Measurements from ENCODE around the gene DCAF16.
"Not testable (repeated sequence)": the region's sequence is repeated elsewhere in the genome, so short reads cannot be mapped to it uniquely, and the experiment has no call there.

DCAF16 gene

DNA sequence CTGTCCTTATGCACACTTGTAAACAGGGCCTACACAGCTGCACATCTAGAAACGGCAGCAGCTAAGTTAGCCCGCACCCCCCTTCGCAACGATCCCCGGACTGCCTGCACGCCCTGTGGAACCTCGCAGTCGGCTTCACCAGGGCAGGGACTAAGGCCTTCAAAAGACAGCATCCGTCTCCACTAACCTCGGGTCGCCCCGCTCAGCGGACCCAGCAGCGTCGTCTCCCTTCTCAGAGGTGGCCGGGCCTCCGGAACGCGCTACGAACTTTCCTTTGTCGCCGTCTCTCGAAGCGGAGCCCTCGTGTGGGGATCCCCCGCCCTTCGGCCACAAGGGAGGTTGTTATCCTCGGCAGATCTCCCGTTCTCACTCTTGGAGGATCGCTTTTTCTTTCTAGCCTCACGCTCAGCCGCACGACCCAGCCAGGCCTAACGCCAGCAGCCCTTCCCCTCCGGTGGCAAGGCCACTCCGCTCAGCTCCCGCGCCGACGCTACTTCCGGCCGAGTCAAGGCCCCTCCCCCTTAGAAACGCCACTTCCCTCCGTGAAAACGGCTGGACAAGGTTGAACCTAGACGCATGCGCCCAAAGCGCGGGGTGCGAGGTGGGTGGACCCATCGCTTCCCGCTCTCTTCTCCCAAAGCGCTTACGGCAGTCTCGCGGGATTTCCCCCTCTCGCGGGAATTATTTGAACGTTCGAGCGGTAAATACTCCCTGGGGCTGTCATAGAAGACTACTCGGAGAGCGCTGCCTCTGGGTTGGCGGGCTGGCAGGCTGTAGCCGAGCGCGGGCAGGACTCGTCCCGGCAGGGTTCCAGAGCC, at the start of gene DCAF16, which contains the start of gene NCAPG:
TSS of gene DCAF16 (minus strand) at position 498 of the 818 bp plus-strand sequence. CDS start 6,616 bp downstream, outside the sequence.
TSS of gene NCAPG (plus strand) at position 720 of the 818 bp plus-strand sequence. CDS start 99 bp downstream, outside the sequence.
- peak; percentile 90 for DNase-seq

DNA sequence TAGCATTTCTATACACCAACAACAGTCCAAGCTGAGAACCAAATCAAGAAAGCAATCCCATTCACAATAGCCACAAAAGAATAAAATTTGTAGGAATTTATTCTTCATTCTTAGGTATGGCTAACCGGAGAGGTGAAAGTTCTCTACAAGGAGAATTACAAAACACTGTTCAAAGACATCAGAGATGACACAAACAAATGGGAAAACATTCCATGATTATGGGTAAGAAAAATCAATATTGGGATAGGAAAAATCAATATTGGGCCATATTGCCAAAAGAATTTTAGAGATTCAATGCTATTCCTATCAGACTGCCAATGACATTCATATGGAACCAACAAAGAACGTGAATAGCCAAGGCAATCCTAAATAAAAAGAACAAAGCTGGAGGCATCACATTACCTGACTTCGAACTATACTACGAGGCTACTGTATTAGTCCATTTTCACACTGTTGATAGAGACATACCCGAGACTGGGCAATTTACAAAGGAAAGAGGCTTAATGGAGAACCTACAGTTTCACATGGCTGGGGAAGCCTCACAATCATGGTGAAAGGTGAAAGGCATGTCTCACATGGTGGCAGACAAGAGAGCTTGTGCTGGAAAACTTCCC, 49.3 kb upstream of the DCAF16 start:
- no peak for DNase-seq

DNA sequence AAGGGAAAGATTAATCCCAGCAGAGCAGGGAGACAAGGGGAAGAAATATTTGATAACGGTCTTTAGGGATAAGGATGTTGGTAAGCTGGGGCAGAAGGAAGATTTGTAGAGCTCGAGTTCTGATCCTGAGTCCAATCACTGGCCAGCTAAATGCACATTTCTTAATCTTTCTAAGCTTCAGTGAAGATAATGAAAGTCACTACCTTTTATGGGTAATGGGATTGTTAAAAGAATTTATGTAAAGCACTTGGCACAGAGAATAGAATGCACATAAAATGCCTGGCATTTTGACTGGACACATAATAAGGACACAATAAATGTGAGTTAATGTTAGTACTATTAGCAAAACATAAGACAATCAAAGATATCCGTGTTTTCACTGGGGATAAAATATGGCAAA, 43.5 kb upstream of the DCAF16 start:
- no peak for DNase-seq

DNA sequence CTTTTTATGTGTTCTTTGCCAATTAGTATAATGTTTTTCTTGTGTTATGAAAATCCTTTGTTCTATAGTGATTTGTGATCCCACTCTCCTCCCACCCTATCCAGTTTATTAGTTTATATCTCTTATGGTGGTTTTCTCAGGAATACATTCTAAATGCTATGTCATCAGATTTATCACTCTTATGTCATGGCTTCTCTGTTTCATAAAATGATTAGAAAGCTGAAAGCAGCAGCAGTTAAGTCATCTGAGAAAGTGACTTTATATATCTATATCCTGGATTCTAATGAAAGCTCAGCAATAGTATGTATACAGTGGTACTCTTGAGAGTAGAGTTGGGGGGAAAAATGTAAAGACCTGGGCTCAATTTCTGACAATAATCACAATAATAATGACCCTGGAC, 41.4 kb upstream of the DCAF16 start:
- DNase-seq = no peak

DNA sequence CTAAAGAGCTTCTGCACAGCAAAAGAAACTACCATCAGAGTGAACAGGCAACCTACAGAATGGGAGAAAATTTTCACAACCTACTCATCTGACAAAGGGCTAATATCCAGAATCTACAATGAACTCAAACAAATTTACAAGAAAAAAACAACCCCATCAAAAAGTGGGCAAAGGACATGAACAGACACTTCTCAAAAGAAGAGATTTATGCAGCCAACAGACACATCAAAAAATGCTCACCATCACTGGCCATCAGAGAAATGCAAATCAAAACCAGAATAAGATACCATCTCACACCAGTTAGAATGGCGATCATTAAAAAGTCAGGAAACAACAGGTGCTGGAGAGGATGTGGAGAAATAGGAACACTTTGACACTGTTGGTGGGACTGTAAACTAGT, 39.7 kb upstream of the DCAF16 start:
- not testable (repeated sequence) for DNase-seq

DNA sequence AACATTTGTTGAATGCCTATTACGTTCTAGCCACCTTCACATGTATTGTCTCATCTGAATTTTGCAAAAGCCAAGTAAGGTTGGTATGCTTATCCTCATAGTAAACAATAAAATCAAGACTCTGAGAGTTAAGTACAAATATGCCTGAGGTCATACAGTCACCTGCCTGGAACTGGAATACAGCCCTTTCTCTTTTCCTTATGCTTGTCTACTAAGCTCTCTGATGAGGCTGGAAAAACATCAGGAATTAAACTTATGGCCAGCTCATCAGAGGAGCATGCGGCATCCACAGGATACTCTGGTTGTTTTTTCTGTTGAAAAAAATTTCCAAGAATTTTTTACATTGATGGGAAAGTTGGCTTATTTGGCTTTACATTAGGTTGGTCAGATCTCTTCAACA, 35.7 kb upstream of the DCAF16 start:
- no peak for DNase-seq

DNA sequence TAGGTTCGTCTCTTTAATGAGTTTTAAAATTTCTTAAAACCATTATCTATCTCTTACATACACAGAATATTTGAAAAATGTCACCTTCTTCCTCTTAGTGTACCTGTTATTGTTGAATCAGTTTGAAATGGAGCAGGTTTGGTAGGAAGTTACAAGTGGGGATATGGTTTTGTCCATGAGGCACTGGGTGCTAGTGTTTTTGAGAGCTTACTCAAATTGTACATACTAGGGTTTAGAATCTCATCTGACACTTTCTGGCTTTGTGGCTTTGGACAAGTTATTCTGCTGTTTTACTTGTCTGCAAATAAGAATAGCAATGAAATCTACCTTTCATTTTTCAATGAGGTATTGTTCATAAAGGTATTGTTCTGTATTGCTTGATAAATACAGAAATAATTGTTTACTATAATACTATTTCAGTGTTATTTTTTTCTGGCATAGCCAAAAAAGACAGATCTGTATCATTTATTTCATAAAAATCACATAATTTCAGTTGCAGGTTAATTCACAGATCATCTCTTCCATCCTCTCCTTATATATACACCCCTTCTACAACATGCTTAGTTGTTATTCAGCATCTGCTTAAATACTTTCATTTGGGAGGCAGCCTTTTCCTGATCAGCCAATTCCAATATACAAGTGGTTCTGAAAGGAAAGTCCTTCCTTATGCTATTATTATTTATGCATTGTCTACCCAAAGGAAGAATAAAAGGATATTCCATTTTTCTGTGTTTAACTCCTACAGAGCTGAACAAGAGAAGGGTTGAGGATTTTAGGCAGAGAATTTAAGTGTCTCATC, 13.5 kb upstream of the DCAF16 start:
- DNase-seq = no peak

DNA sequence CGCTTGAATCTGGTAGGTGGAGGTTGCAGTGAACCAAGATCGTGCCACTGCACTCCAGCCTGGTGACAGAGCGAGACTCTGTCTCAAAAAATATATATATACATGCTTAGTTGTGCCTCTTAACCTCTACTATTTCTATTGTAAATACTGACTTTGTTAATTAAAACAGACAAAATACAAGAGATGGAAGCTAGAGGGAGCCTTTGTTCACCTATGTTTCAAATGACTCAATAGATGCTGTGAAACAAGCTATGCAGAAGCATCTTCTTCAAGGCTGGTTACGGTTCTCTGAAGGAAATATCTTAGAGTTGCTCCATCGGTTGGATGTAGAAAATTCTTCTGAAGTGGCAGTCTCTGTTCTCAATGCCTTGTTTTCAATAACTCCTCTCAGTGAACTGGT, 6.5 kb upstream of the DCAF16 start:
- no peak for DNase-seq

DNA sequence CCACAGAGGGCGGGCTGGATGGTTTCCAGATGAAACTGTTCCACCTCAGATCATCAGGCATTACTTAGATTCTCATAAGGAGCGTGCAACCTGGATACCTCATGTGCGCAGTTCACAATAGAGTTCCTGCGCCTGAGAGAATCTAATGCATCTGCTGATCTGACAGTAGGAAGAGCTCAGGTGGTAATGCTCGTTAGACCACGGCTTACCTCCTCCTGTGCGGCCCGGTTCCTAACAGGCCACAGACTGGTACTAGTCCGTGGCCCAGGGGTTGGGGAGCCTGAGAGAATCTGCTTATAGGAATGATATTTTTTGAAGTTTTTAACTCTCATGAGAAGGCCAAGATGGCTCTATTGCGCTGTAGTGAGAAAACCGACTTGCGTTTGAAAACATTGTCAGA, 5.6 kb upstream of the DCAF16 start:
- no peak for DNase-seq

DNA sequence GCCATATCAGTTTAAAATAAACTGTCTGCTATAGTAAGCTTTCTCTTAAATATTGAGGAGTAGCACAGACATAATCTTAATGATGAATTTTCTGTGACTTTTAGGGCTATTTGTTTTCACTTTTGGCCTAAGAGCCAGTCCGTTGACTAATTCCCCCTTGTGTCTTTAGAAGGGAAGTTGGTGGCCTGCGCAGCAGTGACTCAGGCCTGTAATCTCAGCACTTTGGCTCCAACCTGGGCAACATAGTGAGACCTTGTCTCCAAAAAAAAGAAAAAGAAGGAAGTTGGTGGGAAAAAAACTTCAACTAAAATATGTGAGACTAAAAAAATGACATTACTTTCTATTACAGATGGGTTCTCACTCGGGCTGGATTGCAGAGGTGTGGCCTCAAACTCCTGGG, 3.6 kb upstream of the DCAF16 start:
- DNase-seq = no peak

DNA sequence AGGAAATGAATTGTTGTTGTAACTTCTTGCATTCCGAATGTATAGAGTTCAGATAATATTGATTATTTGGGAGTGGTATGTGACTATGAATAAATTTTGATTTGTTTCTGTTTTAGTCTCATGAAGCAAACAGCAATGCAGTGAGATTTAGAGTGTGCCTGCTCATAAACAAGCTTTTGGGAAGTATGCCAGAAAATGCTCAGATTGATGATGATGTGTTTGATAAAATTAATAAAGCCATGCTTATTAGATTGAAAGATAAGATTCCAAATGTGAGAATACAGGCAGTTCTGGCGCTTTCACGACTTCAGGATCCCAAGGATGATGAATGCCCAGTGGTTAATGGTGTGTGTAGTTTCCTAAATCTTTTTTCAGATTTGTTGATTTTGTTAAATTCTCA, 2.2 kb upstream of the DCAF16 start:
- no peak for DNase-seq

DNA sequence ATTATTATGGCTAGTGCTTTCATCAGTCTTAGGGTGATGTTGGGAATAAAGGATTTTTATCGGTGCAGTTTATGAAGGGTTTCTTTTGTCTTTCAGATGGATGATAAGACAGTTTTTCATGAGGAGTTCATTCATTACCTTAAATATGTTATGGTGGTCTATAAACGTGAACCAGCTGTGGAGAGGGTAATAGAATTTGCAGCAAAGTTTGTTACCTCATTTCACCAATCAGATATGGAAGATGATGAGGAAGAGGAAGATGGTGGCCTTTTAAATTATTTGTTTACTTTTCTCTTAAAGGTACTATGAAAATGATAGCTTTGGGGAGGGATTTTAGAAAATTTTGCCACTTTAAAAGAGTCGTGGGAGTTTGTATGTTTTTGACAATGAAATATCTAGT, 1.6 kb upstream of the DCAF16 start:
- DNase-seq = no peak

DNA sequence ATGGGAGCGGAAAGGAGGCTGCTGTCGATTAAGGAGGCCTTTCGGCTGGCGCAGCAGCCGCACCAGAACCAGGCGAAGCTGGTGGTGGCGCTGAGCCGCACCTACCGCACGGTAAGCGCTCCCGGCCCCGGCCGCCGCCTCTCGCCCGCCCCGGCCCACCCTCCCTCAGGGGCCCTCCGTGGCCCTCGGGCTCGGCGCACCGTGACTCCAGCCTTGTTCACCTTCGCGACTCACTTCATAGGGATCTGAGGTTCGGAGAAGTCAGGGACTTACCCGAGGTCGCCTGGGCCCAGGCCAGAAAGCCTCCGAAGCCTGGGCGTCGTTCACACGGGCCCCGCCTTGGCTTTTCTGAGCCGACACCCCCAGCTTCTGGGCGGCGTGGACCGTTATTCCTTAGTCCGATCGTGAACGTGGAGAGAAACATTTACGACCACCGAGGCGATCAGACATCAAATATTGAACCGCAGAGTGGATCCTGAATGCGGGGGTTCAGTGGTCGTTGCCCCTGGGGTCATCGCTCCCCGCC, 584 bp upstream of the DCAF16 start:
- no peak for DNase-seq

DNA sequence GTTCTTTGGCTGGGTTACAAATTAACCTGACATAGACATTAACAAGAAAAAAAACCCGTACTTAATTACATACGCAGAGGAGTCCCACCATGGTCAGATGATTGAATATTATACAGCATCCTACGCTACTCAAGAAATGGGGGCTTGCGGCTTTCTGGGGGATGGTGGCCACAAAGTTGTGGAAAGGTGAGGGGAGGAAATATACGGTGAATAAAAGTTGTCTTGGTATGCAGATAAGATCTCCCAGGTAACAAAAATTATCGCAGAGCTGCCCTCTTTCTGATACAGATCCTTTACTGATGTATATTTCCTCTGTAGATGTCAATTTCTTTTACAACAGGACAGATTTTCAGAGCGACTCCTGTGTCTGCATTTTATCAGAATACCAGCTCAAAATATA, 890 bp downstream of the DCAF16 start:
- no peak for DNase-seq

DNA sequence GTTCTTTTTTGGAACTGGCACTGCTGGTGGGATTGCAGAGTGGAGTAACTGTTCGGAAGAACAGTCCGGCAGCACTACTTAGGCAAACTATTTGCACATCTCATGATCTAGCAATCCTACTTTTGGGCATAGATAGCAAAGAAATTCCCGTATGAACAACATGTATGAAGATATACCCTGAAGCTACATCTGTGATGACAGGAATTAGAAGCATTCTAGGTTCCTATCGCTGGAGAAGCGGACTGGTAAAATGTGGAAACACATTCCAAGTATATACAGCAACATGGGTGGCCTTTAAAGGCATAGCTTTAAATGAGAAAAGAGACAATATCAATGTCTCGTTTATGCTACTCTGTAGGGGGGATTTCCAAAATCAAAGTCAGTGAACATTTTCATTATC, 3.1 kb downstream of the DCAF16 start:
- DNase-seq = no peak

DNA sequence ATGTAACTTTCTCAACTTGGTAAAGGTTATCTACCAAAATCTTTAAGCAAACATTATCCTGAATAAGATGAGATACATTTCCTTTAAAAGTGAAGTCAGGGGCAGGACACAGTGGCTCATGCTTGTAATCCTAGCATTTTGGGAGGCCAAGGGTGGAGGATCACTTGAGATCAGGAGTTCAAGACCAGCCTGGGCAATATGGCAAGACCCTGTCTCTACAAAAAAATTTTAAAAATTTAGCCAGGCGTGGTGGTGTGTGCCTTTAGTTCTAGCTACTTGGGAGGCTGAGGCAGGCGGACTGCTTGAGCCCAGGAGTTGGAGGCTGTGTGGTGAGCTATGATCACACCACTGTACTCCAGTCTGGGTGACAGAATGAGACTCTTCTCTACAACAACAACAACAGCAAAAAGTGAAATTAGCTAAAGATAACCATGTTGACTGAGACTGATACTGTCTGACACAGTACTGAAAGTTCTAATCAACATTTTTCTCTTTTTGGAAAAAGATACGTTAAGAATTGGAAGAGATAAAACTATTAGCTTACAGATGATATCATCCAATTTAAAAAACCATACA, 4.9 kb downstream of the DCAF16 start:
- DNase-seq = no peak

DNA sequence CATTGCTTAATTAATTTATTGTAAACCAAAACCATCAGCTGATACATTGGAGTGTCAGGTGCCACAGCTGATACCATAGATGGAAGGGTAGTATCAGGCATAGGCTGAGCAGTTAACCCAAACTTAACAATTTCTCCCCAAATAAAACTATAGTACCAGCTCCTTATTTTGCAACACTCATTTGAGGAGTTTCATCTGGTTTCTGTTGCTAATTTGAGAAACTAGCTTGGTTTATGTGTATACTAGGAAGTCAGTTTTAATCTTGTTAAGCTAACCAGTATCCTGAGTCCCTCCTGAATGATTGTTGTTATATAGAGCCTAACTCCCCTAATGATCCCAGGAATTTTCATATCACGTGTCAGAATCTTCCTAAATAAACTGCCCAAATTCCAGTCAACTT, 12.7 kb downstream of the DCAF16 start:
- DNase-seq = no peak

DNA sequence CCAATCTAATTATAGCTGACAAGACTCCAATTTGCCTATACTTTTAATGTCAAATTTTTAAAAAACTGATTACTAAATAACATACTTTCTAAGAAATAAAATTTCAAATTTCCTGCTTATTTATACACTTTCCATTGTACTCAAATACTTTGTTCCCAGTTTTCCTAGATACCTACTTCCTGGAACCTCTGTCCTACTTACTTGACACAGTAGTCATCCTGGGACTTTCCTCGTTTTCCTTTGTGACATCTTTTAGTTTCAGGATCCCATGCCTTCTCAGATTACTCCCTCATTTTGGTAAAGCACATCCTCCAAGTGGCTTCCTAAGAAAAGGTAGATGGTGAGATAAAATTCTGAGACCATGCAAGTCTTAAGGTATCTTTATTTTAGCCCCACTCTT, 15.8 kb downstream of the DCAF16 start:
- DNase-seq = no peak

DNA sequence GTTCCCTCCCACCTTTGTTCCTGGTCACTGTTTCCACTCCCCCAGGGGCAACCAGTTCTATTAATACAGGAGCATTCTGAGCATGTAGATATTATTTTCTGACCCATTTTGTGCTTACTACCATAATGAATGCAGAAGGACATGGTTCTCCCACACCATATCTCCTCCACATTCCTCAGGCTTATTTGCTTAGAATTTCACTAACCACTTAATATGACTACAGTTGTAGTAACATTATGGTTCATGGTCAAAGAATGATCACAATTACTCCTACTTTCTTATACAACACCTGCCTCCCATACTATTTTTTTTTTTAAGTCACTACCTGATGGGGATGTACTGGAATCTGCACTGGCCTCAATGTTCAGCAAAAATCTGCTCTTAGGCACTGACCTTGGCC, 21.6 kb downstream of the DCAF16 start:
- no peak for DNase-seq

DNA sequence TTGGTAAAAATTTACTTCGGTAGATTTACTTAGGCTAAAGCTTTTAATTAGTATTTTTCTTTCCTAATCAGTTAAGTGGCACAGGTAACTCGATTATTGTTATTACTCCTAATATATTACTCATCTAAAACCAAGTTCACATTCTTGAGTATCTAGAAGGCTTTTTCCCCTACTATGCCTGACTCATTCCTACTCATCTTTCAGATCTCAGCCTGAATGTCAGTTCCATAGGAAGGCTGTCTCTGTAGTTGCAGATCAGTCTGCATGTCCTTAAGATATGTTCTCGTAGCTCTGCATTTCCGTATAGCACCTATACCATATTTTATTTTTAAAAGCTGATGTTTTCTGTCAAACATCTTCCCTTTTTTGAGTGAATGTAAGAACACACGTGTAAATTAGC, 23.2 kb downstream of the DCAF16 start:
- no peak for DNase-seq

DNA sequence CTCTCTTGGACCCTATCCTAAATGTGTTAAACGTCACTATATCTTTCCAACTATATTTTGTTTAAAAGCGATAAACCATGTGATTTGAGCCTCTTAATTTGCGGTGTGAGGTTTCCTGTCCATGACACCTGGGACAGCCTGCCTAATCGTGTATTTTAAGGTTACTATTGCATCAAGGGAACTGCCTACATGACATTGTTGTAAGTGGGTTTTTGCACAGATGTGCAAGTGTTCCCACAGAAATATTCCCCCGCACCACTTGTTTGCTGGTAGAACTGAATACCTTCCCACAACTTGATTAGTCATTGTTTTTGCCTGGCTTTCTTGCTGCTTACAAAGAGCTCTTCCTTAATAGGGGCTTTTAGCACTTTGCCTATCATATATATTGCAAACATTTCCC, 24.0 kb downstream of the DCAF16 start:
- no peak for DNase-seq

DNA sequence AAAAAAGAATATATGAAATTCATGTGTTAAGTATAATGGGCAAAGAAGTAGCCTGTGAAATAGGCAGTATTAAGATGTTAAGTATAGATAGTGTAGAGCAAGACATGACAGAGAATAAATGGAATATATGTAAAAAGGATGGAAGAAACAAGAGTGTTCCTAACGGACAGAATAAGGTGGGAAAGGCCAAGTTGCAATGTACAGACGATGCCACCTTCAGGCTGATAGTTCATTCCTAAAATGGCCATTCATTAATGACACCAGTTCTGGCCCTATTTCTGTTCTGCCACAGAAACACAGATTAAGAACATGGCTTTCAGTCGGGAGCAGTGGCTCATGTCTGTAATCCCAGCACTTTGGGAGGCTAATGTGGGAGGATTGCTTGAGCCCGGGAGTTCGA, 24.7 kb downstream of the DCAF16 start:
- DNase-seq = no peak

All from NCI-H2171 (cell line).